Gastrocnemius medialis (tissue), 4 donors: Measurements from ENCODE around the gene DIAPH1.

Experiments
- CTCF ChIP-seq, 5 experiments: fragments of 450-650 bp in 3 of 5; fragments of 200-600 bp in 2 of 5; sonication (generic) in 2 of 5; IDR thresholded peaks in 4 of 5; conservative IDR thresholded peaks in 1 of 5; 1 replicate in 4 of 5; 2 replicates in 1 of 5; pipeline ENCODE4 v1.5.1; 2016 to 2019; ENCODE audit warnings: antibody characterized with exemption in 5 of 5, mild to moderate bottlenecking in 3 of 5, moderate library complexity in 3 of 5
- POLR2A ChIP-seq, 2 donors: fragments of 450-650 bp; IDR thresholded peaks; one replicate each; pipeline ENCODE4 v1.6.1; 2017; ENCODE audit warnings: antibody characterized with exemption in 2 of 2, mild to moderate bottlenecking in 2 of 2, moderate library complexity in 2 of 2

- TF ChIP-seq POLR2A (IDR thresholded peaks at IDR 0.05) (peak; percentile 35 to 67), CTCF (IDR thresholded peaks at IDR 0.05 in 4 of 5, conservative IDR thresholded peaks at IDR 0.05 in 1 of 5) (peak in 4 of 5 experiments; percentile 36 to 63 (median 58))
Measured at GRCh38 chr5:141475625-141476131, 143.1 kb downstream of the DIAPH1 start, which contains the start of gene PCDHGC3.
